Left lung (tissue), 10 donors: ENCODE measurements around the gene PNLDC1. TPM values are rescaled to one million over a fixed set of nuclear protein-coding genes. Genes with fewer than 3 reads are reported as not detected.
"Not testable (repeated sequence)": the region's sequence is repeated elsewhere in the genome, so short reads cannot be mapped to it uniquely, and the experiment has no call there.

Experiments
- ATAC-seq: fragments of 200-7000 bp; cut with Tn5 transposase; one replicate; pipeline ENCODE4 v1.9.1; 2020; ENCODE audit warnings: moderate library complexity
- DNase-seq, 4 donors: peaks; one replicate each; pipeline ENCODE4 v3.0.0-alpha.2; 2013 to 2020
- H3K27ac ChIP-seq, 2 donors: fragments of 200-600 bp; sonication (generic) in 1 of 2; one replicate each; pipeline versions ENCODE4 v1.5.0 to v1.8.0; 2020 to 2021
- H3K27me3 ChIP-seq, 2 donors: fragments of 200-600 bp; sonication (generic) in 1 of 2; one replicate each; pipeline versions ENCODE4 v1.5.0 to v1.8.0; 2020 to 2021
- H3K36me3 ChIP-seq, 2 donors: fragments of 200-600 bp; sonication (generic) in 1 of 2; one replicate each; pipeline versions ENCODE4 v1.5.0 to v1.8.0; 2020 to 2021
- H3K4me1 ChIP-seq, 2 donors: fragments of 200-600 bp; one replicate each; pipeline ENCODE4 v1.8.0; 2021
- H3K4me3 ChIP-seq, 2 donors: fragments of 200-600 bp; sonication (generic) in 1 of 2; one replicate each; pipeline versions ENCODE4 v1.5.0 to v1.8.0; 2020 to 2021; ENCODE audit warnings: mild to moderate bottlenecking in 1 of 2
- H3K9me3 ChIP-seq, 2 donors: fragments of 200-600 bp; sonication (generic) in 1 of 2; one replicate each; pipeline versions ENCODE4 v1.5.0 to v1.8.0; 2020 to 2021
- intact Hi-C, 2 donors: fragments of 100-400 bp; cut with DNase I; formaldehyde crosslinking; loops; one replicate each; pipeline versions ENCODE4 v1.11.2 to v1.14.2; 2022
- polyA plus RNA-seq, 6 donors: library from polyadenylated mRNA; unstranded; fragments of 120-200 nt; gene quantifications; one replicate each; pipeline ENCODE4 v1.2.1, GENCODE V29; 2013; ENCODE audit not compliant: insufficient read length in 6 of 6
- total RNA-seq, 2 donors: library from RNA; stranded (reverse); fragmentation: NEBNext Ultra II Directional; extraction: Animal tissue kit (Norgen Biotek cat#: 25700); gene quantifications; one replicate each; pipeline ENCODE4 v1.2.1, GENCODE V29; 2021
- TF ChIP-seq, protein P1 (sequence below), 2 donors: fragments of 200-600 bp; sonication (generic) in 1 of 2; IDR thresholded peaks; one replicate each; pipeline versions ENCODE4 v1.5.0 to v1.8.0; 2021; ENCODE audit warnings: antibody characterized with exemption in 2 of 2
- donor health status: DM: no; HTN: yes; CAD: no.
- donor health status: DM: no; HTN: no; CAD: no.

The PNLDC1 gene
- total and polyA plus RNA-seq, 8 donors = 0.09 to 0.50 (median 0.20) TPM

DNA sequence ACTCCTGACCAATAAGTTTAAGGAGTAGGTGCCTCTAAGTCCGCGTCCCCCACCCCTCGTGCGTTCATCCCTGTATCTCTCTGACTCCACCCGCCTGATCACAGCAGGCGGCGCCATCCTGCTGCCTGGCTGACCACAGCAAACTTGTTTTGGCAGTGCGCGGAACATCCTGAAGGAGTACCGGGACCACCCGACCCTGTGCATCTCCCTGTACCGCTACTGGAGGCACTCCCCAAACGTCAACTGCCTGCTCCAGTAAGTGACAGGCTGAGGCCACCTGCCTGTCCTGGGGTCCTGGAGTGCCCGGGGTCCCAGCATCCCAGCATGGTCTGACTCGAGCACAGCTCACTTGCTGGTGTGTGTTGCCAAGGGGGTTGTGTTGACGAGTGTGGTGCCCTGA lies 19.0 kb downstream of the PNLDC1 start:
- H3K36me3 ChIP-seq = no peaks in the 10 kb centered on the region
- intact Hi-C loops = no loop called here
- ATAC-seq = no peak

DNA sequence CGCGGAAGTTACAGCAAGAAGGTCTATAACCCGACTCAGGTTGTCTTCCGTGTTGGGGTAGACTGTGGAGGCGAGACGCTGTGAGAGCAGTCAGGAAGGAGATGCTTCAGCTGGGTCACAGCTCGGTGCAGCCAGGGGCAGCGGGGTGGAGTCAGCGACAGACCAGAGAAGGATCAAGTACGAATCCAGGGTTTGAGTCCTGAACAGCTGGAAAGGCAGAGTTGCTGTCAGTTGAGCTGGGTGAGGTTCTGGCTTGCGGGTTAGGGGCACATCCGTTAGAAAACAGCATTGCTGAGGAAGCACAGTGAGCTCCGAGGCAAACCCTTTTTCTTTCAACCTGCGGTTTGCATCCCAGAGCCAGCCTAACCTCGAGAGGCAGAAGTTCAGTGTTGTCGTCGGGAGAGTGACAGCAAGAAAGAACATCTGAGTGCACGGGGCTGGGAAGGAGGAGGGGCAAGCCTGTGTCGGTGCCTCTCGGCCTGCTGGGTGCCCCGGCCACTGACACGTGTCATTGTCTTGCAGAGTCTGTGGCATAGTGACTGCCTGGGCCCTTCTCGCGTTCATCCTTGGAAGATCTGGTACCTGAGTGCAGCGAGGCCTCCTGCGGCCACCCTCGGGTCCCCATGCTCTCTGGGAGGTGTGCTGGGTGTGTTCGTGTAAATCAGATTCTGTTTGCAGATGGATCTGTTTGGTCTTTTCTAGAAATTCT lies 20.0 kb downstream of the PNLDC1 start:
- ATAC-seq (peak; percentile 30), DNase-seq (no peak)
- Histone ChIP-seq H3K9me3 (no peaks in the 10 kb centered on the region), H3K4me1 (peaks cover 0 to 9% of the 10 kb centered on the region in 2 donors), H3K36me3 (no peaks in the 10 kb centered on the region), H3K27me3 (peaks cover 0 to 10% of the 10 kb centered on the region in 2 donors), H3K4me3 (no peak overlapping the region), H3K27ac (no peak overlapping the region)
- TF ChIP-seq, protein P1, sequence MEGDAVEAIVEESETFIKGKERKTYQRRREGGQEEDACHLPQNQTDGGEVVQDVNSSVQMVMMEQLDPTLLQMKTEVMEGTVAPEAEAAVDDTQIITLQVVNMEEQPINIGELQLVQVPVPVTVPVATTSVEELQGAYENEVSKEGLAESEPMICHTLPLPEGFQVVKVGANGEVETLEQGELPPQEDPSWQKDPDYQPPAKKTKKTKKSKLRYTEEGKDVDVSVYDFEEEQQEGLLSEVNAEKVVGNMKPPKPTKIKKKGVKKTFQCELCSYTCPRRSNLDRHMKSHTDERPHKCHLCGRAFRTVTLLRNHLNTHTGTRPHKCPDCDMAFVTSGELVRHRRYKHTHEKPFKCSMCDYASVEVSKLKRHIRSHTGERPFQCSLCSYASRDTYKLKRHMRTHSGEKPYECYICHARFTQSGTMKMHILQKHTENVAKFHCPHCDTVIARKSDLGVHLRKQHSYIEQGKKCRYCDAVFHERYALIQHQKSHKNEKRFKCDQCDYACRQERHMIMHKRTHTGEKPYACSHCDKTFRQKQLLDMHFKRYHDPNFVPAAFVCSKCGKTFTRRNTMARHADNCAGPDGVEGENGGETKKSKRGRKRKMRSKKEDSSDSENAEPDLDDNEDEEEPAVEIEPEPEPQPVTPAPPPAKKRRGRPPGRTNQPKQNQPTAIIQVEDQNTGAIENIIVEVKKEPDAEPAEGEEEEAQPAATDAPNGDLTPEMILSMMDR (IDR thresholded peaks at IDR 0.05) = no peak
- intact Hi-C loops = no loop called here

More for the DNA sequence above, 19.0 kb downstream of the PNLDC1 start:
- Histone ChIP-seq H3K4me3 (no peak overlapping the region), H3K27me3 (peaks cover 0 to 10% of the 10 kb centered on the region in 2 donors), H3K27ac (no peak overlapping the region), H3K4me1 (peaks cover 0 to 9% of the 10 kb centered on the region in 2 donors), H3K9me3 (no peaks in the 10 kb centered on the region)
- TF ChIP-seq, protein P1 (IDR thresholded peaks at IDR 0.05) = no peak
- no peak for DNase-seq

- DNase-seq = no peak
- ATAC-seq = no peak
- H3K36me3 ChIP-seq = no peaks in the 10 kb centered on the region
- H3K4me1 ChIP-seq = peaks cover 0 to 9% of the 10 kb centered on the region in 2 donors
- H3K9me3 ChIP-seq = no peaks in the 10 kb centered on the region
- H3K4me3 ChIP-seq = no peak overlapping the region
- no peak overlapping the region for H3K27ac ChIP-seq
- H3K27me3 ChIP-seq = peaks cover 0 to 10% of the 10 kb centered on the region in 2 donors
- intact Hi-C loops = no loop called here
- TF ChIP-seq, protein P1 (IDR thresholded peaks at IDR 0.05) = no peak
Observed at GRCh38 chr6:159821122-159821521, 21.0 kb downstream of the PNLDC1 start.

- Histone ChIP-seq H3K27me3 (peaks cover 0 to 10% of the 10 kb centered on the region in 2 donors), H3K27ac (no peak overlapping the region), H3K36me3 (no peaks in the 10 kb centered on the region), H3K9me3 (no peaks in the 10 kb centered on the region), H3K4me1 (peaks cover 0 to 9% of the 10 kb centered on the region in 2 donors), H3K4me3 (no peak overlapping the region)
- intact Hi-C loops = no loop called here
- peak; percentile 49 for ATAC-seq
- TF ChIP-seq, protein P1 (IDR thresholded peaks at IDR 0.05) = no peak
- DNase-seq = peak in 1 of 4 donors; percentile 19
Observed at GRCh38 chr6:159821726-159822125, 21.6 kb downstream of the PNLDC1 start.

DNA sequence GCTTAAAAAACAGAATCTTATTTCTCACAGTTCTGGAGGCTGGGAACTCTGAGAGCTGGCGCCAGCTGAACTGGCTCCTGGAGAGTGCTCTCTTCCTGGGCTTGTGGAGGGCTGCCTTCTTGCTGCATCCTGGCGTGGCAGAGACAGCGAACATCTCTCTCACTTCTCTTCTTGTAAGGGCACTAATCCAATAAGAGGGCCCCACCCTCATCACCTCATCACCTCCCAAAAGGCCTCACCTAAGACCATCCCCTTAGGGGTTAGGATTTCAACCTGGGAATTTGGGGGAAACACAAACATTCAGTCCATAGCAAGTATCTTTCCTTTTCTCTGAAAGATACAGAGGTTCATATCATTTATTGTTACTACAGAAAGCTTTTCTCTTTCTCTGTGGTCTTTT lies 23.9 kb downstream of the PNLDC1 start:
- TF ChIP-seq, protein P1 (IDR thresholded peaks at IDR 0.05) = no peak
- no peak overlapping the region for H3K4me3 ChIP-seq
- no peak overlapping the region for H3K27ac ChIP-seq
- H3K27me3 ChIP-seq = peaks cover 0 to 10% of the 10 kb centered on the region in 2 donors
- ATAC-seq (no peak), DNase-seq (no peak)
- intact Hi-C loops = no loop called here
- peaks cover 0 to 9% of the 10 kb centered on the region in 2 donors for H3K4me1 ChIP-seq
- no peaks in the 10 kb centered on the region for H3K36me3 ChIP-seq
- H3K9me3 ChIP-seq = no peaks in the 10 kb centered on the region

DNA sequence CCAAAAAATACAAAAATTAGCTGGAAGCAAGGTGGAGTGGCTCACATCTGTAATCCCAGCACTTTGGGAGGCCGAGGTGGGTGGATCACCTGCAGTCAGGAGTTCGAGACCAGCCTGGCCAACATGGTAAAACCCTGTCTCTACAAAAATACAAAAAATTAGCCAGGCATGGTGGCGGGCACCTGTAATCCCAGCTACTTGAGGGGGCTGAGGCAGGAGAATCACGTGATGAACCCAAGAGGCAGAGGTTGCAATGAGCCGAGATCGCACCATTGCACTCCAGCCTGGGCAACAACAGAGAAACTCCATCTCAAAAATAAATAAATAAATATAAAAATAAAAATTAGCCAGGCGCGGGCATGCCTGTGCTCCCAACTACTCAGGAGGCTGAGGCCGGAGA lies 24.6 kb downstream of the PNLDC1 start:
- H3K27me3 ChIP-seq, H3K4me1 ChIP-seq, DNase-seq, intact Hi-C loops, H3K36me3 ChIP-seq, H3K4me3 ChIP-seq, ATAC-seq, H3K9me3 ChIP-seq, H3K27ac ChIP-seq: not testable (repeated sequence)
